KOPT-K1 (cell line): Measurements from ENCODE around the gene SH3BGRL3.

Experiments used
- H3K27ac ChIP-seq: fragments of 200-600 bp; sonication (generic); 2 replicates; pipeline ENCODE4 v1.5.1; 2016; ENCODE audit warnings: antibody characterized with exemption, mild to moderate bottlenecking, low read depth, low read length; ENCODE audit not compliant: poor library complexity, severe bottlenecking
- H3K36me3 ChIP-seq: fragments of 200-600 bp; sonication (generic); 2 replicates; pipeline ENCODE4 v1.5.1; 2017; ENCODE audit warnings: antibody characterized with exemption, mild to moderate bottlenecking, low read length, moderate library complexity; ENCODE audit not compliant: insufficient read depth
- H3K9me3 ChIP-seq: fragments of 200-600 bp; sonication (generic); 2 replicates; pipeline ENCODE4 v1.5.1; 2017; ENCODE audit warnings: antibody characterized with exemption, low read length, mild to moderate bottlenecking; ENCODE audit not compliant: insufficient read depth, poor library complexity, severe bottlenecking

The SH3BGRL3 gene

DNA sequence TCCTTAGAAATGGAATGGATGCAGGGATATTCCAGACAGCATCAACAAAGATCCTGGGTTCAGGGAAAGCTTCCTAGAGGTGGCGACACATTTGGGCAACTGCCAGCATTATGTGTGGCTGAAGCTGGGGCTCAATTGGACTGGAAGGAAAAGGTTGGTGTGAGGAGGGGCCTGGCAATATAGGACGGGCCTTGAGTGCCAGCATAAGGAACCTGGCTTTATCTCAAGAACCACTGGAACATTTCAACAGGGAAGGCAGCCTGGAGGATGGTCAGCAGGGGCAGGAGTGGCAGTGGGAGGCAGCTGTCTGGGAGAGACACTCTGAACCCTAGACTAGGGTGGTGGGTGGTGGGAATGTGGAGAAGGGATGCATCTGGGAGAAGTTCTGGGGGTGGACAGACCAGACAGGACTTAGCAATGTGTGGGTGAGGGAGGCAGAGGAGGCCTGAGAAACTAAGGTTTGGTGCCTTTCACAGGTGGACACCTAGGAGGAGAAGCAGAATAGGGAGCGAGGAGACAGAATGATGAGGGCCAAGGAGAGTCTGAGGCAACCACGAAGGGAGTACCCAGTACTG lies 3.5 kb downstream of the SH3BGRL3 start:
- Histone ChIP-seq H3K27ac (peak overlapping the region; percentile 99), H3K36me3 (peaks cover 33% of the 10 kb centered on the region), H3K9me3 (no peaks in the 10 kb centered on the region)

DNA sequence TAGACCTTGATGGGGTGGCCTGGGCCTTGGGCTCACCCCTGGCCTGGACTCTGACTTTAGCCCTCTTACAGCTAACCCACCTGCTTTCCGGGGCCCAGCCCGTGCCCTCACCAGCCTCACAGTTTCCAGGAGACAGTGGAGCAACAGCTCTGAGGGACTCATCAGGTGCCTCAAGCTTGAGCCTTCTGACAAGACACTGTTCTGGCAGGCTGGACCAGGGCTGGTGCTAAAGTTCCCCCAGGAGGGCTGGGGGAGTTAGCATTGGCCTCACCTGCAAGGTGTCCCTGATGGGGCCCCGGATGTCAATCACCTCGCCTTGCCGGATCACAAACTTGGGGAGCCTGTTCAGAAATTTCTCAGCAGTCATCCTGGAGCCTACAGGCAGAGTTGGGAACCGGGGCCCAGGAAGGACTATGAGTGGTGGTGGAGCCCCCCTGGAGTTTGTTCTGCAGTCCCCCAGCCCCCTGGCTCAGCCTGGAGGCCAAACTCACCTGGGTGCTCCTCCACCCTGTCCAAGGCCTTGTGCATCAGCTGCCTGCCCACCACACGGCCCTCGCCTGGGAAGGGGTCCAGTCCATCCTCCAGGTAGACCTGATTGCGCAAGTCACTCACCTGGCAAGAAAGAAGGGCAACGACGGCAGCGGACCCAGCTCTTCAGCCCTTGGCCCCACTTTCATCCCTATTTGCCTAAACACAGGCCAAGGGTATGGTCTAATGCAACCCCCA lies 4.1 kb downstream of the SH3BGRL3 start:
- peaks cover 27% of the 10 kb centered on the region for H3K36me3 ChIP-seq
- H3K9me3 ChIP-seq, result no peaks in the 10 kb centered on the region
- H3K27ac ChIP-seq, result peak overlapping the region; percentile 99

DNA sequence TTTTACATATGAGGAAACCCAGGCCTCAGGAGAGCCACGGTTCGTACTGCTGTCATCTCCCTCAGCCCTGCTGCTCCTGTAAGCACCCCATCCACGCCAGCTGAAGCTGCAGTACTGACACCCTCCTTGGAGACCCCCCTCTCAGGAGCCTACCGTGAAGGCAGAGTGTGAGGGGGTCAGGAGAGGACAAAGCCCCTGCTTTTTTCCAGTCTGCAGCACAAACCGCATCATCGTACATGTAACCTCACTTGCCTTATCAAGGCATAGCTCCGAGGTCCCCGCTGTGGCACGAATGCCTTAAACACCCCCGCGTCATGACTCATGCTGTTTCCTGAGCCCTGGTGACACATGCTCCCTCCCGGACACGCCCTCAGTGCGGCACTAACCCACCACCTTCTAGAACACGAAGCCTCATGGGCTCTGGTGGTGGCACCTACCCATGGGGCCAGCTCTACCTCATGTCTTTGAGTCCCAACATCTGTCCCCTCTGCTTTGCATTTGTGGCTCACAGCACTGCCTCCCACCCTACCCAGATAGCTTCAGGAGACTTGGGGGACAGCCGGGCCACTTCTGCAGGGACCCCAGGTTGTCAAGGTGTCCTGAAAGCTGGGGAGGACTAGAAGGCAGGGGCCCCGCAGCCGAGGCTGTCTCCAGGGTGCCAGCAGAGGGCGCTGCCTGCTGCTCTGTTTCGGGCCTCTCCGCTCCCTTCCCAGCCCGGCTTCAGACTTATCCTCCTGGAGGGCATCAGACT lies 4.9 kb downstream of the SH3BGRL3 start:
- no peaks in the 10 kb centered on the region for H3K9me3 ChIP-seq
- H3K27ac ChIP-seq, result peak overlapping the region; percentile 99
- H3K36me3 ChIP-seq, result peaks cover 26% of the 10 kb centered on the region

DNA sequence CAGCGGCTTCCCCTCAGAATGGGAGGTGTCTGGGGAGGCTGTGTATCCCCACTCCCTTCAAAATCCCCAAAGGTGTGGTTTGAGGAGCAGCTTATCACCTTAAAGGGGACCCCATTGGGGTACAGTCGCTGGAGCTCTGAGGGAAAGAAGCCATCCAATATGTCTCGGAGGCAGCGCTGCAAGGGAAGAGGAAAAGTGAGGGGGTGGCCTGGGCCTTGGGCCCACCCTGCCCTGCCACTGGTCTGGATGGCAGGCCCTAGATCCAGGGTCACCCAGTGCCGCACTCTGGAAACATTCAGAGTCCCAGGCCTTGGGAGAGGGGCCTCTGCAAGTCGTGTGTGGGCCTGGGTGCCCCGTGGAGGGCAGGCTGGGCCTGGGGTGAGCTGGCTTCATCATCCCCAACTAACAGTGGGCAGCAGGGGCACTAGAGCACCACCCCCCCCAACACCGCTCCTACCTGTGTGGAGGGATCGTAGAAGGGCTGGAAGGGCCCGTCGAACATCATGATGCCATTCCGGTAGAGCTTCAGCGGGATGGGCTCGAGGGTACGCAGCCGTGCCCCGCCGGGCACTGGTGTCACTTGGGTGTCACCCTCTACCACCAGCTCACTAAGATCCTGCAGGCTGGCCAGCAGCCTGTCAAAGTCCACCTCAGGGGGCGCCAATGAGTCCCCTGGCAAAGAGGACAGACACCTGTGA lies 5.6 kb downstream of the SH3BGRL3 start:
- Histone ChIP-seq H3K9me3 (no peaks in the 10 kb centered on the region), H3K36me3 (peaks cover 26% of the 10 kb centered on the region), H3K27ac (peak overlapping the region; percentile 99)

DNA sequence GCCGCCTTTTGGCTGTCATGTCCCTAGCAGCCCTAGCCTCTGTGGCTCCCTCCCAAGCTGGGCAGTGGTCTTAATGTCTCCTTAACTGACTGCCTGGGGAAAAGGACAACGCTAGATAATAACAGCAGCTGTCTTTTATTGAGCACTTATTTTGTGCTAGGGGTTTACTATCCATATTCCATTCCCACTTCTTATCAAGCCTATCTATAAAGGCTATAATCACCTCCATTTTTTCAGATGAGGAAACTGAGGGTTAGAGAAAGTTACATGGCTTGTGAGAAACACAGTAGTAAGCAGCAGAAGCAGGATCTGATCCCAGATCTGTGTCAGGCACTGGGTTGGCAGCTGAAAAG lies 6.2 kb downstream of the SH3BGRL3 start:
- Histone ChIP-seq H3K36me3 (peaks cover 23% of the 10 kb centered on the region), H3K27ac (peak overlapping the region; percentile 99), H3K9me3 (no peaks in the 10 kb centered on the region)

DNA sequence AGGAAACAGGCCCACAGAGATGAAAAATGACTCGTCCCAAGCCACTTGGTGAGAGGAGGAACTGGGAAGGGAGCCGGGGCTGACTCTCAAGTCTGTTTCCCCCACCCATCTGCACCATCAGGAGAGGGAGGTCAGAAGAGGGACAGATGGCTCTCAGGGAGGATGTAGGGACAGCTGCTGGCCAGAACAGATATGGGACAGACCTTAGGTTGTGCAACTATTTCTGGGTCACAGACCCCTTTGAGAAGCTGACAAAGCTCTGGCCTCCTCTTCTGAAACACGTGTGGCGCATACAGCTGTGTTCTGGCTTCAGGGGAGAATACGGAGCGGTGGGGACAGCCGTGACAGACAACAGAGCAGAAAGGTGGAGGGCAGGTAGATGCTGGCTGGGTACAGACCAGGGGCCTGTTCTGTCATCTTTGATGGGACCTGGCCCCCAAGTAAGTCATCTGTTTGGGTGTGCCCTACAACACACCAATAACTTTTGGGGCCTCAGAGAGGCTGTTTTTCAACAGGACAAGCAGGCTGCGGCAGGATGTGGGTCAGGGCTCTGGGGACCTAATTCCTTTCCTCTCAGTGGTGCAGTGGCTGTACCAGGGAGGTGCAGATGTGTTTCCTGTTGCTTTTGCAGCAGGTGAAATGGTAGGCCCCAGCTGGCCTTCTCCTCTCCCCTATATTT lies 7.3 kb downstream of the SH3BGRL3 start:
- peaks cover 11% of the 10 kb centered on the region; the same call in 1 of the 2 replicates for H3K36me3 ChIP-seq
- H3K9me3 ChIP-seq, result no peaks in the 10 kb centered on the region
- H3K27ac ChIP-seq, result peak overlapping the region; percentile 99

DNA sequence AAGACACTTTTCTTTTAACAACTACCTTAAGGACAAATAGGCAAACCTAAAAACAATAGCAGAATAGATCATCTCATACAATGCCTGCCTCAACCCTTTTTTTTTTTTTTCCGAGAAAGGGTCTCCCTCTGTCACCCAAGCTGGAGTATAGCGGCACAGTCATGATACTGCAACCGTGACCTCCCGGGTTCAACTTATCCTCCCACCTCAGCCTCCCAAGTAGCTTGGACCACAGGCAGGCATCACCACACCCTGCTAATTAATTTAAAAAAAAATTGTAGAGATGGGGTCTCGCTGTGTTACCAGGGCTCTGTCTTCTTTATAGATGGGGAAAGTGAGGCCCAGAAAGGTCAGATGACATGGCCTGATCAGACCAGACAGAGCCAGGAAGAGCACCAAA lies 7.9 kb downstream of the SH3BGRL3 start:
- Histone ChIP-seq H3K27ac (peak overlapping the region; percentile 99), H3K9me3 (no peaks in the 10 kb centered on the region), H3K36me3 (peaks cover 6% of the 10 kb centered on the region; the same call in 1 of the 2 replicates)

DNA sequence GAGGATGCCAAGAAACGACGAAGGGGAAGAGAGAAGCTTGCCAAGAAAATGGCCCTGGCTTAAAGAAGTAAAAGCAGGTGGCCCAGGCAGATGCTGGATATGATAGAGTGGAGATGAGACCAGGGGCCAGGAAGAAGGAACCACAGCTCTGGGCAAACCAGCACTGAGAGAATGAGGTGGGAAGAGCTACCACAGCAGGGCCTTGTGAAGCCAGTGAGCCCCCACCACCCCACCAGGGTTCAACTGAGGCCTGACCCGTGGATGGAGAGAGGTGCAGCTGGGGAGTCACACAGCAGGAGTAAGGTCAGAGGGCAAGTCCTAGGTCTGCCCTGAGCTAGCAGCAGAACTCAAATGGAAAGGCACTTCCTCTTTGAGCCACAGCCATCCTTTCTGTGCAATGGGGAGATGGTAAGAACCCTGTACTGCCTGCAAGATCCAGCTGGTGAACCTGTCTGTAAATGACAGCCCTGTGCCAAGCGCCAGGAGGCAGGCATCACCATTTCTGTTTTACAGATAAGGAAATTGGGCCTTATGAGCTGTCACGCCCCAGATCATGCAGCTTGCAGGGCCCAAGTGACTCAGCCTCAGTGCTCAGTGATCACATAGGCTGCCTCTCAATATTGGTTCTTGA lies 8.5 kb downstream of the SH3BGRL3 start:
- Histone ChIP-seq H3K36me3 (peaks cover under 1% of the 10 kb centered on the region; the same call in 1 of the 2 replicates), H3K9me3 (no peaks in the 10 kb centered on the region), H3K27ac (peak overlapping the region; percentile 99)

DNA sequence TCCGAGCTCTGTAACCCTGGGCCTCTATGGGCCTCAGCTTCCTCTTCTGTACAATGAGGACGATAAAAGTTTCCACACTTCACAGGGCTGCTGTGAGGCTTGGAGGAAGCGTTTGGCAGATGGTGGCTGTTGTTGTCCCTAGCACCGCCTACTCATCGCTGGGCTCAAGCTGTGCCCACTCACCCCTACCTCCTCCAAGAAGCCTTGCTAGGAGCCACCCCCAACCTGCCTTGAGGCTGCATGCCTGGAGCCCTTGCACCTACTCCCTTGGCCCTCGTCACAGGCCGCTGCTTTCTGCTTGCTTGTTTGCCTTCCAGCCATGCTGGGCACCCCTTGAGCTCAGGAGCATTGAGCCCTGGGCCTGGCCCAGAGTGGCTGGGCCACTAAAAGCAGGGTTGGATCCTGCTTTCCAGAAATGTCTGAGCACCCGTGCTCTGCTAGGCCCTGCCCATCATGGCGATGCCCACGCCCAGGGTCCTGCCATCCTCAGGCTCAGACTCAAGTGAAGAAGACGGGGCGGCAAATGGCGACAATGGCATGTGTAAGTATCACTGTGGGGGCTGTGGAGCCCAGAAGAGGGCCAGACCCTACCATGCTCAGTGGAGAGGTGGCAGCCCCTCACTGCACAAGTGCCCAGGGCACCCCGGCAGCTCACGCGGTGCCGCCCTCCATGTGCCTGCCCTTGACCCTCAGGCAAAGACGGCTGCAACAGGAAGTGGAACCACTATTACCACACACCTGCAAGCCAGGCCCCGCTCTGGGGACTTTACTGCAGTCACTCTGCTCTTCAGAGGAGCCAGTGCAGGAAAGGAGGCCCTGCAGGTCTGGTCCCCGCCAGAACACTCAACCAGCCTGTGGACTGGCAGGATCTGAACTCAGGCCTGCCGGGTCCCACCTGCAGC lies 9.5 kb downstream of the SH3BGRL3 start:
- no peaks in the 10 kb centered on the region for H3K9me3 ChIP-seq
- no peaks in the 10 kb centered on the region for H3K36me3 ChIP-seq
- H3K27ac ChIP-seq, result peak overlapping the region; percentile 99

DNA sequence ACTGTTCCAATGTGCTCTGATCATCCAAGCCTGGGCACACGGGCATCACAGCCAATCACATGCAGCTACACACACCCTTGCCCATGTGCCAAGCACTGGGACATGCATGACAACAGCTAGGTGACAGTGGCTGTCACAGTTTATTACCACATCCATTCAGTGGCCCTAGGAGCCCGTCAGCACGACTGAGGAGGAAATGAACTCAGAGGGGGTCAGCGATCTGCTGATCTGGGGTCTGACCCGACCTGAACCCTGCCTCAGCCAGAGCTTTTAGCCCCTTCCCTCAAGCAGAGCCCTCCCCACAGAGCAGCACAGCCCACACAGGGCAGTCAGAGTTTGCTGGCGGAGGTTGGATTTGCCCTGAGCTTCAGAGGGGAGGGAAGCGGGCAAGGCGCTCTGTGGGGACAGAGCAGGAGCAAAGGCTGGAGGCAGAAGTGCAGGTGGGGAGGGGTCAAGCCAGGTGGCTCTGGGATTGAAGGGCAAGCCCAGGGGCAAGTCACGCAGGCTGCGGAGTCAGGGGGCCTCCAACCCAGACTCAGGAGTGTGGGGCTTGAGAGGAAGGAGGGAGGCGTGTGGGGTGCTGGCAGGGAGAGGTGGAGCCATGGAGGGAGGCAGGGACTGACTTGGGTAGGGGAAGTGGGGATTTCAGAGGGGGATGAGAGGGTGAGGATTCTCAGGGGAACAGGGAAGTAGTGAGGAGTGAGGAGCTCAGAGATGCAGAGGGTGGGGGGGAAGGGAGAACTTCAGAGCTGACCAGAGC lies 10.4 kb downstream of the SH3BGRL3 start:
- Histone ChIP-seq H3K36me3 (no peaks in the 10 kb centered on the region), H3K9me3 (no peaks in the 10 kb centered on the region), H3K27ac (peak overlapping the region; percentile 99)

DNA sequence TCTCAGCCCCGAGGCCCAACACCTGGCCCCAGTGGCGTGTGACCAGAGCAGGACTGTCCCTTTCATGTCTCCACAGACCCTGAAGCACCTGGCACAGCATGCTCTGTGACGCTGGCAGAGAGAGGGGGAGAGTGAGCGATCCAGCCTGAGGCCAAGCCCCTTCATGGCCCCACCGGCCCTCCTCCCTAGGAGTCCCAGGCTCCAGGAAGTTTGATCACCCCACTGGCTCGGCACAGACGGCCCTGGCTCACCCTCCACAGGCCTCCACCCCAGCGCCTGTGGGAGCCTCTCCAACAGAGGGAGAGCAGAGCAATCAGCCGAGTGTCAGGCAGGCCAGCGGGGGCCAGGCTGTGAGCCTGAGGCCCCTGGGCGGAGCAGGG lies 11.0 kb downstream of the SH3BGRL3 start:
- H3K9me3 ChIP-seq, result no peaks in the 10 kb centered on the region
- no peaks in the 10 kb centered on the region for H3K36me3 ChIP-seq
- H3K27ac ChIP-seq, result peak overlapping the region; percentile 99

DNA sequence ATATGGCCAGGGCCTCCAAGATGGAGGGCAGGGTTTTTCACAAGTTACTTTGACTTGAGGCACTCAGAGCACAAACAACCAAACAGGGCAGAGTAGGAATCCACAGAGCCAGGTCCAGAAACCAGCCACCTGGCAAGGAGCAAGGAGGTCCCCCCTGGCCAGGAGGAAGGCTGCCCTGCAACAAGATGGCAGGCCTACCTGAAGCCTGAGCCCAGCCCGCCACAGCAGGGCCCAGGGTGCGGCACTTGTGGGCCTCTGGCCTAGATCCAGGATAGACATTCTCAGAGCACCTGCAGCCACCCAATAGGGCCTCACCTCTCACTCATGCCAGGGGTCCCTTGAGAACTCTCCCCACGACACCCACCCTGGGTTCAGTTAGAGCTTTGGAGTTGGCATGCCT lies 11.5 kb downstream of the SH3BGRL3 start:
- H3K9me3 ChIP-seq, result no peaks in the 10 kb centered on the region
- no peaks in the 10 kb centered on the region for H3K36me3 ChIP-seq
- H3K27ac ChIP-seq, result peak overlapping the region; percentile 99

DNA sequence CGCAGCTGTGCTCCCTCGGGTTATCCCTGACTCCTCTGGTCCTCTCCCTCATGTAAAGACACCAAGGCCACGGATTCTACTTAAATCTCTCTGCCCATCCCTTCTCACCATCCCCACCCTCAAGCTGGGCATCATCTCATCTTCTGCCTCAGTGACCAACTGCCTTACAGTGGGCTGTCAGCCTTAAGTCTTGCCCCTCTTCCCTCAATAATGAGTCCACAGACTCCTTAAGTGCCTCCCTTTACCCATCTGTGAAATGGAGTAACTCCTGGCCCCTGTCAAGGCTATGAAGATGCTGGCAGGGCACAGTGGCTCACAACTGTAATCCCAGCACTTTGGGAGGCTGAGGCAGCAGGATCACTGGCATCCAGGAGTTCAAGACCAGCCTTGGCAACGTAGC lies 12.1 kb downstream of the SH3BGRL3 start:
- no peaks in the 10 kb centered on the region for H3K9me3 ChIP-seq
- peak overlapping the region; percentile 99 for H3K27ac ChIP-seq
- no peaks in the 10 kb centered on the region for H3K36me3 ChIP-seq
